OCI-LY1 (cell line): ENCODE measurements around the gene THEM5.

Experiments used
- H2AFZ ChIP-seq: fragments of 200-600 bp; sonication (generic), shearing (Covaris generic); 2 replicates; pipeline ENCODE4 v1.6.0; 2014; ENCODE audit warnings: antibody characterized with exemption, mild to moderate bottlenecking, low read length
- H3F3A ChIP-seq: fragments of 200-600 bp; sonication (generic), shearing (Covaris generic); 2 replicates; pipeline ENCODE4 v1.6.0; 2014; ENCODE audit warnings: mild to moderate bottlenecking, antibody characterized with exemption, low read length, moderate library complexity; ENCODE audit not compliant: insufficient read depth
- H3K27ac ChIP-seq: fragments of 200-600 bp; sonication (generic); 2 replicates; pipeline ENCODE4 v1.5.1; 2014; ENCODE audit warnings: low read length, mixed run types, mild to moderate bottlenecking, low read depth; ENCODE audit not compliant: poor library complexity, severe bottlenecking
- H3K27me3 ChIP-seq: fragments of 200-600 bp; sonication (generic); 2 replicates; pipeline ENCODE4 v1.6.0; 2014; ENCODE audit warnings: antibody characterized with exemption, mild to moderate bottlenecking, low read length, moderate library complexity; ENCODE audit not compliant: insufficient read depth
- H3K36me3 ChIP-seq: fragments of 200-600 bp; sonication (generic); 2 replicates; pipeline ENCODE4 v1.6.1; 2014; ENCODE audit warnings: mild to moderate bottlenecking, antibody characterized with exemption, low read length, moderate library complexity, mixed read lengths; ENCODE audit not compliant: insufficient read depth
- H3K4me1 ChIP-seq: fragments of 200-600 bp; sonication (generic); 2 replicates; pipeline ENCODE4 v1.5.1; 2014; ENCODE audit warnings: mild to moderate bottlenecking, low read length, moderate library complexity; ENCODE audit not compliant: insufficient read depth, severe bottlenecking
- H3K4me2 ChIP-seq: fragments of 200-600 bp; sonication (generic), shearing (Covaris generic); 2 replicates; pipeline ENCODE4 v1.6.1; 2014; ENCODE audit warnings: low read length
- H3K4me3 ChIP-seq: fragments of 200-600 bp; sonication (generic); 2 replicates; pipeline ENCODE4 v1.5.1; 2014; ENCODE audit warnings: low read length, low read depth, mild to moderate bottlenecking, mixed read lengths; ENCODE audit not compliant: poor library complexity, severe bottlenecking
- H3K79me2 ChIP-seq: fragments of 200-600 bp; shearing (Covaris generic); 2 replicates; pipeline ENCODE4 v1.6.1; 2016; ENCODE audit warnings: mixed run types, low read length, mixed read lengths; ENCODE audit not compliant: insufficient read depth
- H3K9ac ChIP-seq: fragments of 200-600 bp; sonication (generic), shearing (Covaris generic); 2 replicates; pipeline ENCODE4 v1.6.1; 2014; ENCODE audit warnings: mild to moderate bottlenecking, low read length, mixed read lengths
- H3K9me2 ChIP-seq: fragments of 200-600 bp; sonication (generic), shearing (Covaris generic); 2 replicates; pipeline ENCODE4 v1.6.1; 2014; ENCODE audit warnings: low read depth, mild to moderate bottlenecking, low read length, mixed read lengths
- H3K9me3 ChIP-seq: fragments of 200-600 bp; shearing (Covaris generic); 2 replicates; pipeline ENCODE4 v1.6.1; 2014; ENCODE audit warnings: low read length, mixed read lengths
- H4K20me1 ChIP-seq: fragments of 200-600 bp; sonication (generic), shearing (Covaris generic); 2 replicates; pipeline ENCODE4 v1.6.0; 2016; ENCODE audit warnings: mild to moderate bottlenecking, low read length; ENCODE audit not compliant: insufficient read depth
- CTCF ChIP-seq: fragments of 200-600 bp; sonication (generic), shearing (Covaris generic); IDR thresholded peaks from 2 replicates; pipeline ENCODE4 v1.5.1; 2017; ENCODE audit warnings: mild to moderate bottlenecking, antibody characterized with exemption, low read length, moderate library complexity, mixed read lengths
- EZH2 ChIP-seq: fragments of 200-600 bp; sonication (generic), shearing (Covaris generic); IDR thresholded peaks from 2 replicates; pipeline ENCODE4 v1.8.0; 2017; ENCODE audit warnings: borderline replicate concordance, mixed run types, mild to moderate bottlenecking, antibody characterized with exemption, low read length, moderate library complexity, mixed read lengths

The THEM5 gene

GRCh38 chr1:151835596-151835995 lies 17.9 kb downstream of the THEM5 start:
- no peak overlapping the region for H3K27ac ChIP-seq
- no peak overlapping the region for H3K9ac ChIP-seq
- H3K4me1 ChIP-seq: peaks cover 21% of the 10 kb centered on the region
- H3K27me3 ChIP-seq: 0 out of 2 replicates have a peak, but pooled peaks cover 11% of the 10 kb centered on the region
- no peaks in the 10 kb centered on the region for H3K36me3 ChIP-seq
- TF ChIP-seq EZH2 (no peak), CTCF (no peak)
- H4K20me1 ChIP-seq: no peaks in the 10 kb centered on the region
- H2AFZ ChIP-seq: no peak overlapping the region
- no peaks in the 10 kb centered on the region for H3K79me2 ChIP-seq
- H3F3A ChIP-seq: no peaks in the 10 kb centered on the region
- H3K4me2 ChIP-seq: no peak overlapping the region
- H3K4me3 ChIP-seq: no peak overlapping the region
- H3K9me3 ChIP-seq: no peaks in the 10 kb centered on the region
- no peaks in the 10 kb centered on the region for H3K9me2 ChIP-seq

- H3K9me2 ChIP-seq: no peaks in the 10 kb centered on the region
- H3K9me3 ChIP-seq: no peaks in the 10 kb centered on the region
- no peaks in the 10 kb centered on the region for H4K20me1 ChIP-seq
- TF ChIP-seq EZH2 (no peak), CTCF (no peak)
- 0 out of 2 replicates have a peak, but pooled peaks cover 3% of the 10 kb centered on the region for H3K27me3 ChIP-seq
- no peak overlapping the region for H3K4me3 ChIP-seq
- peaks cover 14% of the 10 kb centered on the region for H3K4me1 ChIP-seq
- H3K79me2 ChIP-seq: no peaks in the 10 kb centered on the region
- H3F3A ChIP-seq: no peaks in the 10 kb centered on the region
- H3K9ac ChIP-seq: no peak overlapping the region
- no peak overlapping the region for H3K4me2 ChIP-seq
- H3K27ac ChIP-seq: no peak overlapping the region
- H3K36me3 ChIP-seq: no peaks in the 10 kb centered on the region
- no peak overlapping the region for H2AFZ ChIP-seq
Observed at GRCh38 chr1:151834239-151834638, 19.3 kb downstream of the THEM5 start.

GRCh38 chr1:151833172-151833900 lies 20.2 kb downstream of the THEM5 start:
- Histone ChIP-seq H3K4me3 (no peak overlapping the region), H3F3A (no peaks in the 10 kb centered on the region)

More at GRCh38 chr1:151833172-151833900, 20.2 kb downstream of the THEM5 start:
- H3K9me2 ChIP-seq: no peaks in the 10 kb centered on the region
- TF ChIP-seq CTCF (no peak), EZH2 (no peak)
- H3K4me2 ChIP-seq: no peak overlapping the region
- no peaks in the 10 kb centered on the region for H3K79me2 ChIP-seq
- no peak overlapping the region for H3K27ac ChIP-seq
- H3K27me3 ChIP-seq: 0 out of 2 replicates have a peak, but pooled peaks cover 3% of the 10 kb centered on the region
- no peak overlapping the region for H2AFZ ChIP-seq
- peaks cover 5% of the 10 kb centered on the region for H3K4me1 ChIP-seq
- H3K9me3 ChIP-seq: no peaks in the 10 kb centered on the region
- H3K9ac ChIP-seq: no peak overlapping the region
- H4K20me1 ChIP-seq: no peaks in the 10 kb centered on the region
- no peaks in the 10 kb centered on the region for H3K36me3 ChIP-seq
